ENCODE measurements around the gene KNOP1. TPM values are rescaled to one million over a fixed set of nuclear protein-coding genes. Genes with fewer than 3 reads are reported as not detected.

Gene KNOP1
- total RNA-seq, 1 experiment from 2014 or later, result 65.0 TPM

- H3K4me1 ChIP-seq (ENCODE audit: insufficient read depth, low read length, poor library complexity, severe bottlenecking), result peaks cover 7% of the 10 kb centered on the region
- H3K27ac ChIP-seq (ENCODE audit: low read depth, low read length, poor library complexity, severe bottlenecking), result no peak overlapping the region
- POLR2A ChIA-PET (ENCODE audit: low non-redundant PET), result interaction anchor here (0.6 kb wide), 1 partner anchor 10 kb away, joined by 3 read pairs; no protein-coding TSS in a partner anchor
- TF ChIP-seq EZH2 (IDR thresholded peaks at IDR 0.05; ENCODE audit: borderline replicate concordance, low read depth, low read length, poor library complexity, severe bottlenecking) (no peak), CTCF (conservative IDR thresholded peaks at IDR 0.05; ENCODE audit: low read depth, low read length) (no peak)
- no peaks in the 10 kb centered on the region for H3K9me3 ChIP-seq (ENCODE audit: low read depth, low read length, poor library complexity, severe bottlenecking)
- H3K27me3 ChIP-seq (replicated peaks; ENCODE audit: insufficient read depth, low read depth, low read length, poor library complexity), result no peaks in the 10 kb centered on the region
- CTCF ChIA-PET, result no interaction called here
- BruUV-seq (replicated peaks), result no TSS peak
- DNase-seq (ENCODE audit: low spot score), result no peak
- H3K4me3 ChIP-seq (ENCODE audit: low read depth, low read length, poor library complexity, severe bottlenecking), result no peak overlapping the region
- intact Hi-C loops (cut with micrococcal nuclease; ENCODE audit: unreplicated experiment), result no loop called here
- peaks cover 17% of the 10 kb centered on the region for H3K36me3 ChIP-seq (ENCODE audit: insufficient read depth, low read length, poor library complexity, severe bottlenecking)
Measured at GRCh38 chr16:19694989-19695388, 23.0 kb downstream of the KNOP1 start.

- ChIA-PET CTCF (no interaction called here), POLR2A (ENCODE audit: low non-redundant PET) (no interaction called here)
- Histone ChIP-seq H3K9me3 (ENCODE audit: low read depth, low read length, poor library complexity, severe bottlenecking) (no peaks in the 10 kb centered on the region), H3K4me1 (ENCODE audit: insufficient read depth, low read length, poor library complexity, severe bottlenecking) (peaks cover 1% of the 10 kb centered on the region), H3K4me3 (ENCODE audit: low read depth, low read length, poor library complexity, severe bottlenecking) (no peak overlapping the region), H3K27ac (ENCODE audit: low read depth, low read length, poor library complexity, severe bottlenecking) (no peak overlapping the region), H3K27me3 (replicated peaks; ENCODE audit: insufficient read depth, low read depth, low read length, poor library complexity) (no peaks in the 10 kb centered on the region), H3K36me3 (ENCODE audit: insufficient read depth, low read length, poor library complexity, severe bottlenecking) (no peaks in the 10 kb centered on the region)
- intact Hi-C loops (cut with micrococcal nuclease; ENCODE audit: unreplicated experiment), result no loop called here
- no peak for DNase-seq (ENCODE audit: low spot score)
- BruUV-seq (replicated peaks), result no TSS peak
- TF ChIP-seq EZH2 (IDR thresholded peaks at IDR 0.05; ENCODE audit: borderline replicate concordance, low read depth, low read length, poor library complexity, severe bottlenecking) (no peak), CTCF (conservative IDR thresholded peaks at IDR 0.05; ENCODE audit: low read depth, low read length) (no peak)
Measured at GRCh38 chr16:19691161-19691711, 26.8 kb downstream of the KNOP1 start.

GRCh38 chr16:19690196-19690595, 27.8 kb downstream of the KNOP1 start:
- Histone ChIP-seq H3K4me3 (ENCODE audit: low read depth, low read length, poor library complexity, severe bottlenecking) (no peak overlapping the region), H3K27ac (ENCODE audit: low read depth, low read length, poor library complexity, severe bottlenecking) (no peak overlapping the region), H3K4me1 (ENCODE audit: insufficient read depth, low read length, poor library complexity, severe bottlenecking) (no peaks in the 10 kb centered on the region), H3K9me3 (ENCODE audit: low read depth, low read length, poor library complexity, severe bottlenecking) (no peaks in the 10 kb centered on the region), H3K36me3 (ENCODE audit: insufficient read depth, low read length, poor library complexity, severe bottlenecking) (peaks cover 3% of the 10 kb centered on the region), H3K27me3 (replicated peaks; ENCODE audit: insufficient read depth, low read depth, low read length, poor library complexity) (no peaks in the 10 kb centered on the region)
- CTCF ChIA-PET, result no interaction called here
- TF ChIP-seq CTCF (conservative IDR thresholded peaks at IDR 0.05; ENCODE audit: low read depth, low read length), result no peak
- no peak for TF ChIP-seq EZH2 (IDR thresholded peaks at IDR 0.05; ENCODE audit: borderline replicate concordance, low read depth, low read length, poor library complexity, severe bottlenecking)
- no peak for DNase-seq (ENCODE audit: low spot score)
- intact Hi-C loops (cut with micrococcal nuclease; ENCODE audit: unreplicated experiment), result no loop called here
- no TSS peak for BruUV-seq (replicated peaks)
- POLR2A ChIA-PET (ENCODE audit: low non-redundant PET), result no interaction called here

All from A673 (cell line).